ENCODE measurements around the gene SLC25A15.

SLC25A15 gene

DNA sequence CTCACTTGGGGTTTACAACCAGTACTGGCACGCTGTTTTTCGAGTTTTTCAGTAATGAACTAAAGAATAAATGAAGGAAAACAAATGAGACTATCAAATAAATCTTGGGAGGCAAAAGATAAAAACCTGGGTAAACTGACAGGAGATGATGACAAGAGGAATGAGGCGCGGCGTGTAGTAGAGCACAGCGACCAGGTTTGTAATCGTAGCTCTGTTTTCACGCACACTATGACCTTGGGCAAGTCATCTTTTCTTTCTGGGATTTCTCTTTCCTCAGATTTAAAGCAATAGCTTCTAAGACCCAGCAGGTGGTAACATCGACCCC, 18.8 kb upstream of the SLC25A15 start:
- Histone ChIP-seq H3K27ac (ENCODE audit: low read depth, low read length, poor library complexity, severe bottlenecking) (peak overlapping the region; percentile 58), H3K4me2 (ENCODE audit: low read length) (peak overlapping the region; percentile 98), H3K4me1 (ENCODE audit: insufficient read depth, low read length, severe bottlenecking) (peaks cover 24% of the 10 kb centered on the region), H3K9me3 (ENCODE audit: low read length) (no peaks in the 10 kb centered on the region), H4K20me1 (ENCODE audit: insufficient read depth, low read length) (no peaks in the 10 kb centered on the region), H3K36me3 (ENCODE audit: insufficient read depth, low read length) (peaks cover 13% of the 10 kb centered on the region; the same call in 1 of the 2 replicates), H3F3A (ENCODE audit: insufficient read depth, low read length) (peaks cover under 1% of the 10 kb centered on the region; the same call in 1 of the 2 replicates), H2AFZ (ENCODE audit: low read length) (no peak overlapping the region; the same call in 1 of the 2 replicates), H3K4me3 (ENCODE audit: low read depth, low read length, poor library complexity, severe bottlenecking) (peak overlapping the region; percentile 91), H3K9ac (ENCODE audit: low read length) (peak overlapping the region; percentile 90), H3K79me2 (ENCODE audit: insufficient read depth, low read length) (peaks cover 14% of the 10 kb centered on the region), H3K27me3 (ENCODE audit: insufficient read depth, low read length) (no peaks in the 10 kb centered on the region), H3K9me2 (ENCODE audit: low read depth, low read length) (no peaks in the 10 kb centered on the region)
- no peak for TF ChIP-seq EZH2 (IDR thresholded peaks at IDR 0.05; ENCODE audit: borderline replicate concordance, low read length)
- TF ChIP-seq, protein P1, sequence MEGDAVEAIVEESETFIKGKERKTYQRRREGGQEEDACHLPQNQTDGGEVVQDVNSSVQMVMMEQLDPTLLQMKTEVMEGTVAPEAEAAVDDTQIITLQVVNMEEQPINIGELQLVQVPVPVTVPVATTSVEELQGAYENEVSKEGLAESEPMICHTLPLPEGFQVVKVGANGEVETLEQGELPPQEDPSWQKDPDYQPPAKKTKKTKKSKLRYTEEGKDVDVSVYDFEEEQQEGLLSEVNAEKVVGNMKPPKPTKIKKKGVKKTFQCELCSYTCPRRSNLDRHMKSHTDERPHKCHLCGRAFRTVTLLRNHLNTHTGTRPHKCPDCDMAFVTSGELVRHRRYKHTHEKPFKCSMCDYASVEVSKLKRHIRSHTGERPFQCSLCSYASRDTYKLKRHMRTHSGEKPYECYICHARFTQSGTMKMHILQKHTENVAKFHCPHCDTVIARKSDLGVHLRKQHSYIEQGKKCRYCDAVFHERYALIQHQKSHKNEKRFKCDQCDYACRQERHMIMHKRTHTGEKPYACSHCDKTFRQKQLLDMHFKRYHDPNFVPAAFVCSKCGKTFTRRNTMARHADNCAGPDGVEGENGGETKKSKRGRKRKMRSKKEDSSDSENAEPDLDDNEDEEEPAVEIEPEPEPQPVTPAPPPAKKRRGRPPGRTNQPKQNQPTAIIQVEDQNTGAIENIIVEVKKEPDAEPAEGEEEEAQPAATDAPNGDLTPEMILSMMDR (IDR thresholded peaks at IDR 0.05; ENCODE audit: low read length), result no peak; the same call in 1 of the 2 replicates

DNA sequence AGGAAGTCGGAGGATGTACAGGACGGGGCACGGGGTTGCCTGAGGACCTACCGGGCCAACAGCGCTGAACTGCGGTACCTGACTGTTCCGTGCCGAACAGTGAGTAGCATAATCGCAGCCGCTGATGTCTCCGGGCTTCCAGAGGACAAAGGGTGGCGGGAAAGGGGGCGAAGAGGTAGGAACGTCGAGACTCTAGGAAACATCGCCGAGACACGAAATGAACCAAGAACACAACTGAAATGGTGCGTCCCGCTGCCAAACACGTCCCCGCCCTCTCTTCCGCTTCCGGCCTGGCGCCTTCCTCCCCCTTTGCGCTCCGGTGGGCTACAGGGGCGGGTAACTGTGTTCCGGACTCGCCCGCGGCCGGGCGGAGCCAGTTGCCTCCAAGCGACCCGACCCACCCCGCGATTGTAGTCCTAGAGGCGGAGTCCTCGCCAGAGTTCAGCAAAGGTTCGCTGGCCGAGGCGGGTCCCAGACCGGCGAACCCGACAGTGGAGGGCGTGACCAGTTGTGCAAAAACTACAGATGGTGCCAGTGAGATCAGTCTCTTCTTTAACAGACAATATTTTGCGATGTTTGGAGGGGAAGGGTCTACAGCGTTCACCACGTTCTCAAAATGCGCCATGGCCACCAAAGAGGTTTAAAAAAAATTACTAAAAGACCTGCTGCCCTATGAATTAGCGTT, 18.3 kb upstream of the SLC25A15 start, which contains the start of gene MRPS31:
MRPS31 (minus strand) TSS at position 257 of the 685 bp plus-strand sequence; CDS start at position 203, 54 bp downstream.
- no peaks in the 10 kb centered on the region for H3K9me3 ChIP-seq (ENCODE audit: low read length)
- TF ChIP-seq EZH2 (IDR thresholded peaks at IDR 0.05; ENCODE audit: borderline replicate concordance, low read length), result no peak
- TF ChIP-seq, protein P1 (IDR thresholded peaks at IDR 0.05; ENCODE audit: low read length), result no peak
- H3K27ac ChIP-seq (ENCODE audit: low read depth, low read length, poor library complexity, severe bottlenecking), result peak within 1 kb of the TSS; percentile 76
- peak within 1 kb of the TSS; percentile 91 for H3K4me3 ChIP-seq (ENCODE audit: low read depth, low read length, poor library complexity, severe bottlenecking)
- H3K4me2 ChIP-seq (ENCODE audit: low read length), result peak within 1 kb of the TSS; percentile 98
- H4K20me1 ChIP-seq (ENCODE audit: insufficient read depth, low read length), result no peaks in the 10 kb centered on the region
- peaks cover 26% of the 10 kb centered on the region for H3K4me1 ChIP-seq (ENCODE audit: insufficient read depth, low read length, severe bottlenecking)
- H2AFZ ChIP-seq (ENCODE audit: low read length), result peak within 1 kb of the TSS; percentile 23; the same call in 1 of the 2 replicates
- peaks cover 14% of the 10 kb centered on the region for H3K79me2 ChIP-seq (ENCODE audit: insufficient read depth, low read length)
- H3K9ac ChIP-seq (ENCODE audit: low read length), result peak within 1 kb of the TSS; percentile 90
- H3K27me3 ChIP-seq (ENCODE audit: insufficient read depth, low read length), result no peaks in the 10 kb centered on the region
- H3K9me2 ChIP-seq (ENCODE audit: low read depth, low read length), result no peaks in the 10 kb centered on the region
- H3F3A ChIP-seq (ENCODE audit: insufficient read depth, low read length), result no peaks in the 10 kb centered on the region
- peaks cover 8% of the 10 kb centered on the region; the same call in 1 of the 2 replicates for H3K36me3 ChIP-seq (ENCODE audit: insufficient read depth, low read length)

DNA sequence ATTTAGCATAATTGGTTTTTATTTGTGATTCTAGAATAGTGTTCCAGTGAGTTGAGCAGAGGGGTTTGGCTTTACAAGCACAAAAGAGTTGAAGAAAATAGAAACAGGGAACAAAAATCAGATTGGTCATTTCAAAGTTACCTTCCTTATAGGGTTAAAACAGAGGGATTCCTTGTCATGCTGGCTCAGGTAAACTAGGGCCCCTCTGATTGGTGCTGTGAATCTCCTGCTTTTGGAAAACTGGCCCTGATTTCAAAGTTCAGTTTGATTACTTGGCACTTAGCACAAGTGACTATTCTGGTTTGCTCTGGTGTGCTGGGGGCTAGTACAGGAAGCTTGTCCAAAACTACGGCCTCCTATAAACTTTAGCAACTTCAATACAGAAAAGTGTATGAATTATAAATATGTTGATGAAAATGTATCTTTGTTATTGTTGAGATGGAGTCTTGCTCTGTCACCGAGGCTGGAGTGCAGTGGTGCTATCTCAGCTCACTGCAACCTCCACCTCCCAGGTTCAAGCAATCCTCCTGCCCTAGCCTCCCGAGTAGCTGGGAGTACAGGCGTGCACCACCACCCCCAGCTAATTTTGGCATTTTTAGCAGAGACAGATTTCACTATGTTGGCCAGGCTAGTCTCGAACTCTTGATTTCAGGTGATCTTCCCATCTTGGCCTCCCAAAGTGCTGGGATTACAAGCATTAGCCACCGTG, 16.5 kb upstream of the SLC25A15 start:
- no peaks in the 10 kb centered on the region for H3F3A ChIP-seq (ENCODE audit: insufficient read depth, low read length)
- H4K20me1 ChIP-seq (ENCODE audit: insufficient read depth, low read length), result no peaks in the 10 kb centered on the region
- no peak overlapping the region for H3K4me3 ChIP-seq (ENCODE audit: low read depth, low read length, poor library complexity, severe bottlenecking)
- no peak overlapping the region for H3K9ac ChIP-seq (ENCODE audit: low read length)
- TF ChIP-seq, protein P1 (IDR thresholded peaks at IDR 0.05; ENCODE audit: low read length), result no peak
- TF ChIP-seq EZH2 (IDR thresholded peaks at IDR 0.05; ENCODE audit: borderline replicate concordance, low read length), result no peak
- no peaks in the 10 kb centered on the region for H3K27me3 ChIP-seq (ENCODE audit: insufficient read depth, low read length)
- H3K4me2 ChIP-seq (ENCODE audit: low read length), result no peak overlapping the region
- peaks cover 44% of the 10 kb centered on the region for H3K4me1 ChIP-seq (ENCODE audit: insufficient read depth, low read length, severe bottlenecking)
- no peaks in the 10 kb centered on the region for H3K9me2 ChIP-seq (ENCODE audit: low read depth, low read length)
- H2AFZ ChIP-seq (ENCODE audit: low read length), result peak overlapping the region; percentile 85
- peaks cover 14% of the 10 kb centered on the region for H3K79me2 ChIP-seq (ENCODE audit: insufficient read depth, low read length)
- H3K9me3 ChIP-seq (ENCODE audit: low read length), result no peaks in the 10 kb centered on the region
- H3K36me3 ChIP-seq (ENCODE audit: insufficient read depth, low read length), result no peaks in the 10 kb centered on the region
- H3K27ac ChIP-seq (ENCODE audit: low read depth, low read length, poor library complexity, severe bottlenecking), result peak overlapping the region; percentile 26
